Activated CD4-positive, alpha-beta T cell treated with anti-CD3 and anti-CD28 coated beads, Interleukin-2, amount 50 U/mL, for 48 hours (primary cell): Measurements from ENCODE around the gene PHACTR2.

Experiments used
- DNase-seq, 2 experiments: peaks; one replicate each; pipeline ENCODE4 v3.0.0-alpha.2; 2020

PHACTR2 gene

DNA sequence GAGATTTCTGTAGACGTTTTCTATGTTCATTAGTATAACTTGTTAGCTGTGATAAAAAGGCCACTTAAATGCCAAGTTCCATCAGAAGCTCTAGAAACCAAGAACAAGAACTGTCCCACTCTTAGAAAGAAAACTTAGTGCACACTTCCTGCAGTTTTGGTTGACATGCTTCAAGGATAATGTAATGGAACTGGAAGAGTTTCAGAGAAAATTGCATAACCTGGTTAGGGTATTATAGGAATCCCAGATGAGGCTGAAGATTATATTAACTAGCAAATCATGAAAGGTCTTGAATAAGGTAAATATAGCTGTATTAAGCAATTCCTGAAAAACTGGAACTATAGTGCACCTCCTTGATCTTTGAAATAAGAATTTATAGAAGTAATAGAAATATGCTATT is 1.8 kb upstream of the PHACTR2 start:
- DNase-seq = no peak

- no peak for DNase-seq
Observed at GRCh38 chr6:143676437-143677045, 1.2 kb upstream of the PHACTR2 start.

GRCh38 chr6:143677577-143677890 is 231 bp upstream of the PHACTR2 start:
- DNase-seq = no peak

DNA sequence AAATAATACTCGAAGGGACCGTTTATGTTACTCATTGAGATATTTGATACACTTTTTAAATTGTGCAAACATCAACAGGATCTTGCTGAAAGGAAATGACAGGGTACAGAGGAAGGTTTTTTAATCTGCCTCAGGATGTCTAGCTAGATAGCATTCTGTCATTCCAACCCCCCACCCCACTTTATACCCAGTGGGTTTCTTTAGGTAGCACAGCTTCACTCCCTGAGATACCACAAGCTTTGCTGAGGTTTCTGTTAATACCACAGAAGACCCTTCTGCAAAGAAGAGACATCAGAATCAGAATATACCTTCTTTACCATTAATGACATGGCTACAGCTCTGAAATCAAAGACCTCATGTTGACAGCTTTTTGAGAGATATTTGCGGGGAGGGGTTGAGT is 1.3 kb downstream of the PHACTR2 start:
- no peak for DNase-seq

- DNase-seq = no peak
Observed at GRCh38 chr6:143680141-143680540, 2.4 kb downstream of the PHACTR2 start.

DNA sequence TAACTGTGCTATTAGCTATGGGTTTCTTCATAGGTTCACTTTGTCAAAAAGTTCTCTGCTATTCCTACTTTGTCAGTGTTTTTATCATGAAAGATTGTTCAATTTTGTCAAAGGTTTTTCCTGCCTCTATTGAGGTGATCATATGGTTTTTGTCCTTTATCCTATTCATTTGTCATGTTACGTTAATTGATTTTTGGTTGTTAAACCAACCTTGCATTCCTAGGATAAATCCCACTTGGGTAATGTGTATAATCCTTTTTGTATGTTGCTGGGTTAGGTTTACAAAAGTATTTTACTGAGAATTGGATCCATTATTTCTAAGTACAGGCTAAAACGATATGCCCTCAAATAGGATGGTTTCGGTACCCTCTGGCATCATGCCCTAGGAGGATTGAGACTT is 5.0 kb downstream of the PHACTR2 start:
- no peak for DNase-seq

DNA sequence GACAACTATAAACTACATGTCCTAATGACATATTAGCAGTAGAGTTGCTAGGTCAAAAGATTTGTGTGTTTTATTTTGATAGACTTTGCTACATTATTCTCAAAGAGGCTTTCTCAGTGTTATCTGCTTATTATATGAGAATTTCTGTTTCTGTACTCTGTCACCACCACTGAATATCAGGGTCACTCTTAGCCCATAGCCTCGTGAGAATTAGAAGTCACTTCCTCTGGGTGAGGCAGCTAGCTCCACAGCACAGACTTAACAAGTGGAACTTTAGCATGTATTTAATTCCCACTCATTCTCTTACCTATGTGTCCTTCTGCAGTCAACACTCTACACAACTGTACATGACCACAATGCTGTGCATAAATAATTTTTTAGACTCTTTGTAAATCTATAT is 6.7 kb downstream of the PHACTR2 start:
- no peak for DNase-seq

DNA sequence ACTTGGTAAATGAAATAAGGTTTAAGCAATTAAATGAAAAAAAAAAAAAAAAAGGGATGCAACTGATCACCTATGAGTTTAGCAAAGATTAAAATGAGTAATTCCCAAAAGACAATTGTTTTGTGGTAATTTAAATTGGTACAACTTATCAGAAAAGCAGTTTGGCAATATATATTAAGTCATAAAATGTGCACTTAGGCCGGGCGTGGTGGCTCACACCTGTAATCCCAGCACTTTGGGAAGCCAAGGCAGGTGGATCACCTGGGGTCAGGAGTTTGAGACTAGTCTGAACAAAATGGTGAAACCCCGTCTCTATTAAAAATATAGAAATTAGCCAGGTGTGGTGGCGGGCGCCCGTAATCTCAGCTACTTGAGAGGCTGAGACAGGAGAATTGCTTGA is 7.9 kb downstream of the PHACTR2 start:
- DNase-seq = no peak

GRCh38 chr6:143687591-143687990 is 9.8 kb downstream of the PHACTR2 start:
- no peak for DNase-seq

GRCh38 chr6:143688681-143689080 is 10.9 kb downstream of the PHACTR2 start:
- no peak for DNase-seq

DNA sequence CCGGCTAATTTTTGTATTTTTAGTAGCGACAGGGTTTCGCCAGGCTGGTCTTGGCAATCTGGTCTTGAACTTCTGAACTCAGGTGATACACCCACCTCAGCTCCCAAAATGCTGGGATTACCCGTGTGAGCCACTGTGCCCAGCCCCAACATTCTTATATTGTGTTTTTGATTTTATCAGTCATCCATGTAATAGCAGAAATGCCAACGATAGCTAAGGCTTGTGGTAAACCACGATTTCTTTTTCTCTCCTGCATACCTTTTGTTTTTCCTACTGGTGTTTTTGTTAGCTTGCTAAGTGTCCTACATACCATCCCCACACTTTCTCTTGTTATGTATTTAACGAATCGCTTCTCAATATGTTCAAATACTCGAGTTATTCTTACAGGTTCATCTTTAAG is 12.1 kb downstream of the PHACTR2 start:
- DNase-seq = no peak

- no peak for DNase-seq
Observed at GRCh38 chr6:143691155-143691554, 13.4 kb downstream of the PHACTR2 start.

GRCh38 chr6:143691900-143692636 is 14.3 kb downstream of the PHACTR2 start:
- DNase-seq = no peak

DNA sequence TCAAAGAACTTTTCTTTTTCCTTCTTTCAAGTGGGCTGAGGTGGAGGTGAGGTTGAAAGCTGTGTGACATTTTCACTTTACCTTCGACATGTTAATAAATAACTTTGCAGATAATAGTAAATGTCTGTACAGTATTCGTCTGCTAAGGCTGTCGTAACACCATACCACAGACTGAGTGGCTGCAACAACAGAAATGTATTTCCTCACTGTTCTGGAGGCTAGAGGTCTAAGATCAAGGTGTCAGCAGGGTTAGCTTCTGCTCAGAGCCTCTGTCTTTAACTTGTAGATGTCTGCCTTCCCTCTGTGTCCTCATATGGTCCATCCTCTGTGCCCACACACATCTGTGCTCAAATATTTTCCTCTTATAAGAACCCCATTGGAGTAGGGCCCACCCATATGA is 14.9 kb downstream of the PHACTR2 start:
- DNase-seq = no peak

DNA sequence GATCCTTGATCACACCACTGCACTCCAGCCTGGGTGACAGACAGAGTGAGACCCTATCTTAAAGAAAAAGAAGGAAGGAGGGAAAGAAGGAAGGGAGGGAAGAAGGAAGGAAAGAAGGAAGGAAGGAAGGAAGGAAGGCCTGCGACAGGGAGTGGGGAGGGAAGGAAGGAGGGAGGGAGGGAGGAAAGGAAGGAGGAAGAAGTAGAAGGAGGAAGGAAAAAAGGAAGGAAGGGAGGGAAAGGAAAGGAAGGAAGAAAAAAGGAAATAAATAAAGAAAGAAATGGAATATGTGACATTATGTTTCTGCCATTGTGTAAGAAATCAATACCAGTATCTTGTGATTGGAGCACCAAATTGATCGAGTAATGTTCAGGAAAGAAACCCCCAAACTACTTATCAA is 16.2 kb downstream of the PHACTR2 start:
- no peak for DNase-seq

GRCh38 chr6:143694560-143694959 is 16.8 kb downstream of the PHACTR2 start:
- no peak for DNase-seq

DNA sequence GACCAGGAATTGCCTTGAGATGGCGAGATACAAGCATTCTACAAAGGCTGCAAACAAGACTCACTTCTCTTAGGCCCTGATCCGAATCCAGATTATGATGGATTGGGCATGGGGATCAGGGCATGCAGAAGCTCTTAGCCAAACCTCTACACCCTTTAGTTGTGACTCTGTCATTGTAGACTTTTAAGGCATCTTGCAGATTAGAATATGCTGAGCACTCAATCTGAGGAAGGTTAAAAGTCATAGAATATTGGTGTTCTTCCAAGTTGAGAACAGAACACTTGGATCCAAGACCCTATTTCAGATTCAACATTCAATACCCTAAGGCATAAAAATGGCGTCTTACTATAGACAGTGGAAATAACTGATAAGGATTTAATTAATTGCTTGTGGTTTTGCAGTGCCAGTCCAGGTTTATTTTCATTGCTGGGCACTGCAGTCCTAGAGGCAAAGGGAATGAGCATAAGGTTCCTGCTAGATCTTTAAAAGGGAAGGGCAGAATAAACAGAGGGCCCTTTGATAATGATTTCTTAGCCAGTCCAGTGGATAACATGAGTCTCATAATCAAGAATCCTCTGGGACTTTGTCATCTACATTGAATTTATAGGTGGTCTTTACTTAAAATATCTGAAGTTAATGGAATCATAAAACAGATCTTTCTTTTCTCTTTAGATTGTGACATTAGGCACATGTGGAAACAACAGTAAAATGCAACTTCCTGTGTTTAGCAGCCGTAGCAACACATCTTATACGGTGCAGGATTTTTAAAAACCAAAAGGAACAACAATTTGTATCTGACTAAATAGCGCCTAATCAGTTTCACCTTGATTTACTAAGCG is 17.6 kb downstream of the PHACTR2 start:
- DNase-seq = no peak

- no peak for DNase-seq
Observed at GRCh38 chr6:143695969-143696663, 18.4 kb downstream of the PHACTR2 start.

DNA sequence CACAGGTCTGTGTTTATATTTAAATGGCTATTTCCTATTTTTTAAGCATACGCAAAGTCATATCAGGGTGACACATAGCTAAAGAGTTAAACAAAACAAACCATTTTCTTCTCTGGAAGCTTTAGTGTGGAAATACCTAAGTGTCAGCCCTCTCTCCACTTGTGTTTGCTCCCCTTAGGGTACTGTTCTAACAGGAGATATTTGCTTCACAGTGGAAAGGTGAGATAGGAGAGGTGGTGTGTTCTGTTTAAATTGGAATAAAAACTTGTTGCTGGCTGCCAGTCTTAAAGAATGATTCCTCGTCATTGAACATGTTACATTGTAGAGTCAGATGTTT is 18.9 kb downstream of the PHACTR2 start:
- DNase-seq = no peak

DNA sequence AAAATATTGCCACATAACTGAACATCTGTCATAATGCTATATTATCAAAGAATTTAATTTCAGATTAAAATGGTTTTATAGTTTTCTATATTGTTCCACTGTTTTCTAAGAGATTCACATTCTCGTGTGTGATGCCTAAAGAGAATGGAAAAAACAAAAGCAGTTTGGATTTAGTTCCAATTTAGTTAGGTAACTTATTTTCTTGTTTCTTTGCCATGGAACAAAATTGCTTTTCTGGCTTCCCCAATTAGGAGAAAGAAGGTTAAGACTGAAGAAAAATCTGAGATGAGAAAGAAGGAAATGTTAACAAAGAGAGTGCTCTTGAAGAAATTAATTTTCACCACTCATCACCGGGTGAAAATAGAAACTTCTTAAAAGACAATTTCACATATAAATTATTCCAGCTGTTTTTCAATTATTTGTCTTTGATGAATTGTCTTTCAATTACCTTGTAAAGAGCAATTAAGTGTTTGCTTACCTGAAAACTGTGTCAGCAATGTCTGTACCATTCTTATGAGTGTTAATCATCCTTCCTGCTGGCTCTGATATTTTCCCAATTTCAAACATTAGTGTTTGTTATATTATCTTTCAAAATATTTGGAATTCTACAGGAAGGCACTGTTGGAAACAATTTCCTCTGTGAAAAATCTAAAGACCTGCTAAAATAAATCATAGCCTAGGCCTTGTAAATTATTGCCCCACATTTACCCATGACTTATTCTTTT is 19.5 kb downstream of the PHACTR2 start:
- no peak for DNase-seq

GRCh38 chr6:143698329-143698728 is 20.6 kb downstream of the PHACTR2 start:
- DNase-seq = no peak

GRCh38 chr6:143698759-143699429 is 21.1 kb downstream of the PHACTR2 start:
- no peak for DNase-seq
